Transverse colon (tissue), 4 donors: Measurements from ENCODE around the gene FYB1. TPM values are rescaled to one million over a fixed set of nuclear protein-coding genes. Genes with fewer than 3 reads are reported as not detected.

Source experiments
- DNase-seq: peaks from one replicate; pipeline ENCODE4 v3.0.0-alpha.2; 2019
- H3K27ac ChIP-seq, 4 donors: fragments of 200-600 bp; sonication (generic); 2 replicates each; pipeline ENCODE4 v1.5.1; 2016 to 2018; ENCODE audit warnings: inconsistent platforms in 4 of 4
- H3K27me3 ChIP-seq: fragments of 200-600 bp; sonication (generic); 2 replicates; pipeline ENCODE4 v1.5.1; 2017; ENCODE audit warnings: inconsistent platforms
- H3K36me3 ChIP-seq, 4 donors: fragments of 200-600 bp; sonication (generic); 2 replicates each; pipeline ENCODE4 v1.5.1; 2017 to 2019; ENCODE audit warnings: inconsistent platforms in 4 of 4
- H3K4me1 ChIP-seq, 4 donors: fragments of 200-600 bp; sonication (generic); 2 replicates each; pipeline ENCODE4 v1.5.1; 2017 to 2020; ENCODE audit warnings: inconsistent platforms in 4 of 4
- H3K4me3 ChIP-seq, 4 donors: fragments of 200-600 bp; sonication (generic); 1 replicate in 1 of 4; 2 replicates in 3 of 4; pipeline versions ENCODE4 v1.5.1 to v1.6.1; 2017 to 2019; ENCODE audit warnings: inconsistent platforms in 4 of 4
- H3K9me3 ChIP-seq, 2 donors: fragments of 200-600 bp; sonication (generic); 2 replicates each; pipeline ENCODE4 v1.5.1; 2017 to 2019; ENCODE audit warnings: inconsistent platforms in 2 of 2
- CTCF ChIP-seq, 5 experiments: fragments of 200-600 bp in 3 of 5; fragments of 450-650 bp in 2 of 5; sonication (generic) in 3 of 5; IDR thresholded peaks; 1 replicate in 2 of 5; 2 replicates in 3 of 5; pipeline ENCODE4 v1.5.1; 2016 to 2017; ENCODE audit warnings: antibody characterized with exemption in 5 of 5, inconsistent platforms in 3 of 5, mild to moderate bottlenecking in 2 of 5, moderate library complexity in 1 of 5
- EP300 ChIP-seq: sonication (generic); formaldehyde crosslinking; IDR thresholded peaks from one replicate; pipeline ENCODE4 v1.6.1; 2017; ENCODE audit warnings: antibody characterized with exemption, low read depth
- POLR2A ChIP-seq: fragments of 450-650 bp; IDR thresholded peaks from one replicate; pipeline ENCODE4 v1.6.1; 2016; ENCODE audit warnings: antibody characterized with exemption, mild to moderate bottlenecking, moderate library complexity
- POLR2AphosphoS5 ChIP-seq, 3 donors: sonication (generic); formaldehyde crosslinking; IDR thresholded peaks; one replicate each; pipeline ENCODE4 v1.6.1; 2016; ENCODE audit warnings: antibody characterized with exemption in 3 of 3
- WGBS, 2 donors: methylation state at CpG; one replicate each; pipeline ENCODE4 v1.1.5; 2018; ENCODE audit warnings: low coverage in 1 of 2; 5-methylcytosine and 5-hydroxymethylcytosine counted together
- in situ Hi-C, 4 donors: fragments of 200-750 bp; cut with MboI; loops; one replicate each; pipeline versions ENCODE4 v1.15.0 to v1.15.1; 2017; ENCODE audit warnings: low sequenced_read_pairs in 3 of 4, low pct_ligation_motif_present in 1 of 4, low pct_unique_long_range_greater_than_20kb in 1 of 4
- intact Hi-C: fragments of 100-400 bp; cut with DNase I; formaldehyde crosslinking; loops from one replicate; pipeline ENCODE4 v1.15.1; 2023; ENCODE audit warnings: low total_unique reads
- total RNA-seq, 4 donors: library from RNA; depleted of rRNA; stranded (reverse); fragments of >200 nt; gene quantifications; one replicate each; pipeline ENCODE4 v1.1.0, GENCODE V29; 2016

Gene FYB1
- total RNA-seq, 4 donors from 2014 or later = 6.4 to 38.5 (median 17.5) TPM

- peaks cover 12 to 39% (median 28%) of the 10 kb centered on the region in 4 donors for H3K4me1 ChIP-seq
- no peak overlapping the region for H3K4me3 ChIP-seq
- H3K27me3 ChIP-seq = no peaks in the 10 kb centered on the region
- no peaks in the 10 kb centered on the region for H3K36me3 ChIP-seq
- in situ Hi-C loops = no loop called here
- intact Hi-C loops = no loop called here
- H3K27ac ChIP-seq = peak overlapping the region; percentile 96 to 100 (median 99)
- WGBS, 2 donors = 79% methylated on average over 6 of the region's 6 CpGs
- H3K9me3 ChIP-seq = no peaks in the 10 kb centered on the region
- no peak for DNase-seq
- TF ChIP-seq EP300 (no peak), CTCF (IDR thresholded peaks at IDR 0.05) (no peak), POLR2AphosphoS5 (IDR thresholded peaks at IDR 0.05) (no peak), POLR2A (no peak)
Observed at GRCh38 chr5:39076101-39076756, 143.1 kb downstream of the FYB1 start.

DNA sequence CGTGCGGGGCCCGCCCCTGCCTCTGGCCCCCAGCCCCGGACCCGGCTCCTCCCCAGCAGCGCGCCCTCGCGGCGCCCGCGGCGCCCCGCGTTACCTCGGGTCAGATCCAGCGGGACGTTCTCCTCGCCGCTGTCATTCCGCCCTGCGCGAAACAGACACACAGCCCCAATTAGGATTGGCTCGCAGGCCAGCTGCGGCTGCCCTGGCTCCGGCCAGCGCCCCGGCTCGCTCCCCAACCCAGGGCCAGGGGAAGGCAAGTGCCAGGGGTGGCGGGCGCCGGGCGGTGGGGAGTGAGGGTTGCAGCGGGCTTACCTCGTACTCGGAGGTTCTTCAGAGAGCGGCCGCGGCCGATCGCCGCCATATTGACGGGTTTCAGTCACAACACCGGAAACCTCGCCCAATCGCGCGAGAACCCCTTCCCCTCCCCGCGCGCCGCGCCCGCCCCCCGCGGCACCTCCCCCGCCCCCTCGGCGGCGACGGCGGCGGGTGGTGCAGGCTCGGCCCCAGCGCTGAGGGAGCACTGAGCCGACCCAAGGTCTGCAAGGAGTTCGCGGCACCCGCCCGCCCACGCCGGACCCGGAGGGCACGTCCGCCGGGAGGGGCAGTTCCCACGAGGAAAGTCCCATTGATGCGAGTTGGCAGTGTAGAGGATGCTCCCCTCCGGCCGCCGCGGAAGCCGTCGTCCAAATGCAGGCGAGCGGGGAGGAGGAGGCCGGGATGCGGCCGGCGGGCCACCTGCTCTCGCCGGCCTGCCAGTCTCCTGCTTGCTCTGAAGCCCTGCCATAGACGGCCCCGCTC is 145.1 kb downstream of the FYB1 start, which contains the start of gene RICTOR:
TSS of gene RICTOR (minus strand) at position 383 of the 798 bp plus-strand sequence. CDS start at position 361, 22 bp downstream.
- Histone ChIP-seq H3K4me3 (peak within 1 kb of the TSS; percentile 82 to 99 (median 93)), H3K4me1 (peaks cover 12 to 41% (median 27%) of the 10 kb centered on the region in 4 donors), H3K36me3 (no peaks in the 10 kb centered on the region), H3K9me3 (no peaks in the 10 kb centered on the region), H3K27ac (peak within 1 kb of the TSS; percentile 96 to 100 (median 99)), H3K27me3 (no peaks in the 10 kb centered on the region)
- intact Hi-C loops = no loop called here
- in situ Hi-C loops = no loop called here
- peak; percentile 92 for DNase-seq
- WGBS, 2 donors = 0% methylated on average over 22 of the region's 94 CpGs; no CpG with 5 or more reads in 1 of the 2 donors
- TF ChIP-seq POLR2AphosphoS5 (IDR thresholded peaks at IDR 0.05) (peak; percentile 85 to 93 (median 88)), POLR2A (peak; percentile 65), EP300 (no peak)

DNA sequence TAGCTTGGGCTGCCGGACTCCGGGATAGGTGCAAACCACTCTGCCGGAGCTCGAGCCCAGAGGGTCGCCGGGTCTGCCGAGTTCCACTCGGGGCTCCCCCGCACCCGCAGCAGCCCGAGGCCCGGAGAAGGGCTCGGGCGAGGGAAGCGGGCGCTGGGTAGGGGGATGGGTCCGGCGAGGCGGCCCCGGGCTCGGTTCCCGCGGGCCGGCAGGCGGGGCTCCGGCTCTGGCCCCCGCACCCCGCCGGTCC is 145.7 kb downstream of the FYB1 start:
- Histone ChIP-seq H3K4me1 (peaks cover 12 to 41% (median 27%) of the 10 kb centered on the region in 4 donors), H3K27me3 (no peaks in the 10 kb centered on the region), H3K27ac (peak overlapping the region; percentile 96 to 100 (median 99)), H3K9me3 (no peaks in the 10 kb centered on the region), H3K36me3 (no peaks in the 10 kb centered on the region), H3K4me3 (peak overlapping the region; percentile 82 to 99 (median 93))
- DNase-seq = no peak
- 3% methylated on average over 13 of the region's 29 CpGs; no CpG with 5 or more reads in 1 of the 2 donors for WGBS, 2 donors
- no peak for TF ChIP-seq POLR2A
- TF ChIP-seq CTCF (IDR thresholded peaks at IDR 0.05) = no peak
- no peak for TF ChIP-seq POLR2AphosphoS5 (IDR thresholded peaks at IDR 0.05)
- TF ChIP-seq EP300 = no peak
- in situ Hi-C loops = no loop called here
- intact Hi-C loops = no loop called here

DNA sequence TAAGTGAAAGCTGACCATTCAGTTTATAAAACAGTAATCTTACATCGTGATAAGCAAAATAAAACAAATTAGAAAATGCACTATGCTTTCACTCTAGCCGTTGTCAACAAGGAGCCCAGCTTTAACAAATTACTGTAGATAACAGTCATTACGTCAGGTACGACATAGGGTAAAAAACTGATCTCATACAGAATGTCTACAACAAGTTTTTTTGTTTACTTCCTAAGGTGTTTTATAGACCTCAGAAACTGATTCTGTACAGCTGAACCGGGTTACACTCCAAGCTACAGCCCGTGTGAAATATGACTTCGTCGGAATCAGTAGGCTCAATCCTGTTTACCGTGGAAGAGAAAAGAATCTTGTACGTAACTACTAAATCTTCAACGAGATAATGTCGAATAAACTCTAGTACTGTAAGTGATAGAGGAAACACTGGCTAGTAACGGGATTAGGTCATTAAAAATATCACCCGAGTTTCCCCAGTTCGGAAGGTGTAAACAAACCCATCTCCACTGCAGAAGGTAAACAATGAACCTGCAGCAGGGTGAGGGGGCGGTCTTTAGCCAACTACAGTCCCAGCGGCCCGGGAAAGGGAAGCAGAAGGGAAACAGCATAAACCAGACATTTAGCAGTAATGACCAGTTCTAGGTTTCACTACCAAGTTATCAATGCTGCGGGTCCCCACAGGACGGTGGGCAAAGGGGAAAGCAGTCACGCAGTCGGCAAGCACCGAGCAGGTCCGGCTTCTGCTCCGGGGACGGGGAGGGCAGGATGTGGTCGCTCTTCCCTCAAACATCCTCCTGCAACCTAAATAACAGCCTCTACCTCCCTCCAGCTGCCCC is 146.2 kb downstream of the FYB1 start:
- H3K4me1 ChIP-seq = peaks cover 12 to 41% (median 27%) of the 10 kb centered on the region in 4 donors
- H3K4me3 ChIP-seq = peak overlapping the region; percentile 82 to 99 (median 93)
- intact Hi-C loops (no loop called here), in situ Hi-C loops (no loop called here)
- TF ChIP-seq EP300 (no peak), CTCF (IDR thresholded peaks at IDR 0.05) (no peak), POLR2AphosphoS5 (IDR thresholded peaks at IDR 0.05) (no peak), POLR2A (peak; percentile 10)
- peak; percentile 50 for DNase-seq
- H3K27me3 ChIP-seq = no peaks in the 10 kb centered on the region
- H3K9me3 ChIP-seq = no peaks in the 10 kb centered on the region
- peak overlapping the region; percentile 96 to 100 (median 99) for H3K27ac ChIP-seq
- 2% methylated on average over 14 to 27 of the region's 27 CpGs for WGBS, 2 donors
- no peaks in the 10 kb centered on the region for H3K36me3 ChIP-seq
